ENCODE results near the gene CYP2A6.

DNA sequence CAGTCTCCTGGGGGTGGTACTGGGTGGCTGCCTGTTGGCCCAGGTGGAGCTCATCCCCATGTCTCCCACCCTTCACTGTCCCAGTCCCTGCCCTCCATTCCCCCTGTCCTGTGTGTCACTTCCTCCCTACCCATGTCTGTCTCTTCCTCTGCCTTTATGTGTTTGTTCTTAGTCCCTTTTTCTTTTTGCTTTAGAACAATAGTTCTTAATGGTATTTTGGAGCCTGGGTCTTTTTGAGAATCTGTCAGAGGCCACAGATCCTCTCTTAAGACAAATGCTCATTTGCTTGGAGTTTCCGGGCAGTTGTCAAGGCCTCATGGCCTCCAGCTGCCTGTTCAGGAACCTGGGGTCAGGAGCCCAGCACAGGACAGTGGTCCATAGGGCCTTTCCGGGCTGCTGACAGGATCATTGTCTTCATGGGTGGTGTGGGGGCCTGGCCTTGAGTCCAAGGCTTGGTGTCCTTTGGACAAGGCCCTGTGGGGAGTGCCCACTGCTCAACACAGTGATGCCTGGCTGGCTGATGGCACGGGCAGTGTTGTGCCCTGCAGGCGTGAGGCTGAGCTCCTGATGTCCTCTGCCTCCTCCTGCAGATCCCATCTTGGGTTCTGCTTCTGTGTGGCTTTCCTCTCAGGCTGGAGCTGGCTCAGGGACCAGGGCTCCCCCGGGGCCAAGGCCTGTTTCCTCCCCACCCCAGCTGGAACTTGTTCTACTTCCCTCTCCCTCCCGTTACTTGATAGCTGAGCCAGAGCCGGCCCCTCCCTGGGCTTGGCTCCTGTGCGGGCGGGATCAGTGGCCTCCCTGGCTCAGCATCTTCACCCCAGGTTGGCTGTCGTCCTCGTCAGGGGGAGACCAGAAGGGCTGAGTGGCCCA, 47.7 kb downstream of the CYP2A6 start:
- TF ChIP-seq, protein P1, sequence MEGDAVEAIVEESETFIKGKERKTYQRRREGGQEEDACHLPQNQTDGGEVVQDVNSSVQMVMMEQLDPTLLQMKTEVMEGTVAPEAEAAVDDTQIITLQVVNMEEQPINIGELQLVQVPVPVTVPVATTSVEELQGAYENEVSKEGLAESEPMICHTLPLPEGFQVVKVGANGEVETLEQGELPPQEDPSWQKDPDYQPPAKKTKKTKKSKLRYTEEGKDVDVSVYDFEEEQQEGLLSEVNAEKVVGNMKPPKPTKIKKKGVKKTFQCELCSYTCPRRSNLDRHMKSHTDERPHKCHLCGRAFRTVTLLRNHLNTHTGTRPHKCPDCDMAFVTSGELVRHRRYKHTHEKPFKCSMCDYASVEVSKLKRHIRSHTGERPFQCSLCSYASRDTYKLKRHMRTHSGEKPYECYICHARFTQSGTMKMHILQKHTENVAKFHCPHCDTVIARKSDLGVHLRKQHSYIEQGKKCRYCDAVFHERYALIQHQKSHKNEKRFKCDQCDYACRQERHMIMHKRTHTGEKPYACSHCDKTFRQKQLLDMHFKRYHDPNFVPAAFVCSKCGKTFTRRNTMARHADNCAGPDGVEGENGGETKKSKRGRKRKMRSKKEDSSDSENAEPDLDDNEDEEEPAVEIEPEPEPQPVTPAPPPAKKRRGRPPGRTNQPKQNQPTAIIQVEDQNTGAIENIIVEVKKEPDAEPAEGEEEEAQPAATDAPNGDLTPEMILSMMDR (IDR thresholded peaks at IDR 0.05), result no peak
- no peak for TF ChIP-seq POLR2A (IDR thresholded peaks at IDR 0.05)

All from body of pancreas (tissue), 4 donors.